H1 (cell line): Measurements from ENCODE around the gene INPP5A. TPM values are rescaled to one million over a fixed set of nuclear protein-coding genes. Genes with fewer than 3 reads are reported as not detected.

Source experiments
- MAFK ChIP-seq: IDR thresholded peaks from 2 replicates; pipeline ENCODE4 v1.6.1; 2012; ENCODE audit warnings: low read depth, mild to moderate bottlenecking, improper control_type of control experiment, low read length
- polyA plus RNA-seq, 7 experiments: library from polyadenylated mRNA; depleted of rRNA in 3 of 7; stranded (reverse) in 5 of 7; unstranded in 2 of 7; fragments of >200 nt in 5 of 7; fragments of 200-250 nt in 2 of 7; gene quantifications; 1 replicate in 5 of 7; 2 replicates in 1 of 7; 4 replicates in 1 of 7; pipeline versions ENCODE4 v1.2.1 to v1.2.3, GENCODE V29; 2011 to 2013; ENCODE audit warnings: missing spikeins in 2 of 7, mixed read lengths in 2 of 7
- total RNA-seq: library from RNA; stranded (reverse); fragmentation: NEBNext Ultra II Directional; extraction: Animal tissue kit (Norgen Biotek cat#: 25700); gene quantifications from 2 replicates; pipeline ENCODE4 v1.2.1, GENCODE V29; 2021
- TF ChIP-seq, protein P1 (sequence below): IDR thresholded peaks from 2 replicates; pipeline ENCODE4 v1.6.1; 2011; ENCODE audit warnings: low read depth, mild to moderate bottlenecking, low read length; ENCODE audit not compliant: insufficient read depth

The INPP5A gene
- total and polyA plus RNA-seq, 2 of the 8 experiments (the other 6 are each of a cell fraction or from before 2014, with no cell fraction given), result 19.7 to 27.5 TPM

DNA sequence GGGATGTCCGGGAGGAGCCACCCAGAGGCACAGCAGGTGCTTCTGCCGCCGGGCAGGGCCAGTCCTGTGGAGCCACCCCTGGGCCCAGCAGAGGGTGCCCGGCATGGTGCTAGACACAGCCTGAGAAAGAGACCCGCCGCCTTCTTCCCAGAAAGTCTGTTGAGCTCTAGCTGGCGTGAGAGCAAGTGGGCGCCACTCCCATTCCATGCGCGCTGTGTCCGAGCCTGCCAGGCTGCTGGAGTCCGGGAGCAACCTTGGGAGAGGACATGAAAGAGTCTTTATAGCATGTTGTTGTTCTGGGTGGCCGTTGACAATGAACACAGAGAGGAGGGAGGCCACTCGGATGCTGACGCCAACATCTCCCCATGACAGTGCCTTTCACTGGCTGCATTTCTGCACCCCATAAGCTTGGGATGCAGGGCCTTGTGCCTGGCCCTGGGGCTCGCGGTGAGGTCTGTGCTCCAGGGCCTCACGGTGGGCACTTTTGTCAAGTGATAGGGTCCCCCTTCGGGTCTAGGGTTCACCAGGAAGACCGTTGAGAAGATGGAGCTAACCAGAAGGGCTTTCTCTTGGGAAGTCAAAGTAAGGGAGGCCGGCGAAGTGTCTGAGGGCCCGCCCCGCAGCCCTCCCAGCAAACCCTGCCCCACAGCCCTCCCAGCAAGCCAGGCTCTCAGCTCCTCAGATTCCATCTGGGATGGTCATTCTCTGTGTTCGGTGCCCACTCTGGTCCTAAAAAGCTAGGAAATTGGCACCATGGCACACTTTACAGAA lies 201.1 kb downstream of the INPP5A start (continued):
- TF ChIP-seq, protein P1, sequence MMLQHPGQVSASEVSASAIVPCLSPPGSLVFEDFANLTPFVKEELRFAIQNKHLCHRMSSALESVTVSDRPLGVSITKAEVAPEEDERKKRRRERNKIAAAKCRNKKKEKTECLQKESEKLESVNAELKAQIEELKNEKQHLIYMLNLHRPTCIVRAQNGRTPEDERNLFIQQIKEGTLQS, result no peak
- no peak for TF ChIP-seq MAFK
